ENCODE results near the gene FGD6.

DNA sequence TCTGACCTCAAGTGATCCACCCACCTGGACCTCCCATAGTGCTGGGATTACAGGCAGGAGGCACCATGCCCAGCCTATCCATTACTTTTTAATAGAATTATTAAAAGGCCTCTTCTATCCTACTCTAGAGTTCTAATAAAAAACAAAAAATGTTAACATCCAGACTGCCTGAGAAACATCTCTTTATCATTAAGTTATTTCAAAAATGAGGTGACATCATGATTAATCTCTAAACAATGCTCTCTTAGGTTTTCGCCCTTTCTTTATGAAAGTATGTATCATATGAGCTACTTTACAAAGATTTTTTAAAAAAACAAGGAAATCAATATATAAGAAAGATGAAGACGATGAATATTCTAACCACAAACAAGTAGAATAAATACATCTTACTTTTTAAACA is 52.6 kb downstream of the FGD6 start:
- TF ChIP-seq, protein P1, sequence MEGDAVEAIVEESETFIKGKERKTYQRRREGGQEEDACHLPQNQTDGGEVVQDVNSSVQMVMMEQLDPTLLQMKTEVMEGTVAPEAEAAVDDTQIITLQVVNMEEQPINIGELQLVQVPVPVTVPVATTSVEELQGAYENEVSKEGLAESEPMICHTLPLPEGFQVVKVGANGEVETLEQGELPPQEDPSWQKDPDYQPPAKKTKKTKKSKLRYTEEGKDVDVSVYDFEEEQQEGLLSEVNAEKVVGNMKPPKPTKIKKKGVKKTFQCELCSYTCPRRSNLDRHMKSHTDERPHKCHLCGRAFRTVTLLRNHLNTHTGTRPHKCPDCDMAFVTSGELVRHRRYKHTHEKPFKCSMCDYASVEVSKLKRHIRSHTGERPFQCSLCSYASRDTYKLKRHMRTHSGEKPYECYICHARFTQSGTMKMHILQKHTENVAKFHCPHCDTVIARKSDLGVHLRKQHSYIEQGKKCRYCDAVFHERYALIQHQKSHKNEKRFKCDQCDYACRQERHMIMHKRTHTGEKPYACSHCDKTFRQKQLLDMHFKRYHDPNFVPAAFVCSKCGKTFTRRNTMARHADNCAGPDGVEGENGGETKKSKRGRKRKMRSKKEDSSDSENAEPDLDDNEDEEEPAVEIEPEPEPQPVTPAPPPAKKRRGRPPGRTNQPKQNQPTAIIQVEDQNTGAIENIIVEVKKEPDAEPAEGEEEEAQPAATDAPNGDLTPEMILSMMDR (IDR thresholded peaks at IDR 0.05): no peak
- no peak for TF ChIP-seq POLR2A (IDR thresholded peaks at IDR 0.05)
